ENCODE data around the gene FSTL4. TPM values are rescaled to one million over a fixed set of nuclear protein-coding genes. Genes with fewer than 3 reads are reported as not detected.
A peak's percentile ranks its signal among the peaks of the same experiment; 100 is the strongest.

The FSTL4 gene
- total RNA-seq, 1 donor from 2014 or later: 59.8 TPM

DNA sequence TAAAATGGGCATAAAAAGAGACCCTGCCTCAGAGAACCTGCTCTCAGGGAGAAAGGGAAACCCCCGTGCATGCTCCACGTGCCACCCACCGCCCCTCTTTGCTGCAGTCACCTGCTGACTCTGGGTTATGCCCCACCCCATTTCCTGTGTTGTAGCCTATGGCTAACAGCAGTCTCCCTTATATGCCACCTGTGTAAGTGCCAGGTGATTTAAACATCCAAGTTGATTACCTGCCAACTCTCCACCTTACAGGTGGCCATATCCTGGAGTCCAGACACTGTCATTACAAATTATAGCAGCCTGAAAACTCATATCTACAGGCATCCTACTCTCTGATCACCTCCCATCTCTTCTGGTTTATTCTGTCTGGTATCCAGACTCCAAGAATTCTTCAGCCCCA is 318.0 kb downstream of the FSTL4 start:
- DNase-seq (ENCODE audit: low spot score): no peak

DNA sequence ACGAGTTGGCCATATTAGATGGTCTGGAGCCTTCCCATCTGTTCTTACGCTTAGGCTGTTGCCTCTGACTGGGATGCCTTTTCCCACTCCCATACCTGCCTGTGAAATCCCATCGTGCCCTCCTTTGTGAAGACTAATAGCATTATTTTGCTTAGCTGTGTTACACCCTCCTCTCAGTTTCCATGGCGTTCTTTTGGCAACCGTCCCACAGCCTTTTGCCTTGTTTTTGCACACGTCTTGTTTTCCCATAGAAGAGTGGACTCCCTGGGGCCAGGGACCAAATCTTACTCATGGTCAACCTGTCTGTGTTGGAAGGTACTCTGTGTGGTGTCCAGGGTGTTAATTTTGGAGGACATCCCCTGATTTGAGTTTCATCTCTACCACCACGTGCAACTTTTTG is 318.4 kb downstream of the FSTL4 start:
- no peak for DNase-seq (ENCODE audit: low spot score)

DNA sequence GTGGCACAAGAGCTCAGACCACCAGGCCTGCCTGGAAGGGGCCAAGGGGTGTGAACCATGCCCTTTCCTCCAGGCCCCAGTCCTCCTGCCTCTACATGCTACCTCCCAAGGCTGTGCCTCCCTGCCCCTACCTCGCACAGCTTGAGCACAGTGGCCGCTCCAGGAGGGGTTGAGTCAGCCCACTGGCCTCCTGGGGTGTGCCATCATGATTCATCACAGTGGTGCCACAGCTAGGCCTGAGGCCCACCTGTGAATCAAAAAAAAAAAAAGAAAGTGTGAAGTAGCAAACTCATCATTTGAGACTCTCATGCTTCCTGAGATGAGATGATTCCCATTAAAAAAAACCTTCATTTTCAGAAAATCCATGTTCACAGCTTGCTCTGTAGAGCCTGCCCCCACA is 320.0 kb downstream of the FSTL4 start:
- DNase-seq (ENCODE audit: low spot score): no peak

DNA sequence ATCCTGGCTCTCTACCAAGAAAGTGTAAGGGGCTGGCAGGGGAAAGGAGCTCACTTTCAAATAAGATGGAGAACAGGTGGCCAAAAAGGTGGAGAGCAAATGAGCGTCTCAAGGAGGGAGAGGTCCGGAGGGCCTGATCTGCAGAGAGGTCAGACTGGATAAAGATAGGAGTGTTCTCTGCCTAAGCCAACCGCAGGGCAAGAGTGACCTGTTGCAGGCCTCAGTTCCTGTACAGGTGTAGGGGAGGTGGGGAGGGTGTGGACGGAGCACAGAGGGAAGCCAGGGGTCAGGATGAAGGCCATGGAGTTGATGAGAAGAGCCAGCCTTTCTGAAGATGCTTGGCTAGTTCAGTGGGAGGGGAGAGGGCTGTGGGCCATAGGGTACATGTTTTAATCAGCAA is 320.8 kb downstream of the FSTL4 start:
- DNase-seq (ENCODE audit: low spot score): no peak

DNA sequence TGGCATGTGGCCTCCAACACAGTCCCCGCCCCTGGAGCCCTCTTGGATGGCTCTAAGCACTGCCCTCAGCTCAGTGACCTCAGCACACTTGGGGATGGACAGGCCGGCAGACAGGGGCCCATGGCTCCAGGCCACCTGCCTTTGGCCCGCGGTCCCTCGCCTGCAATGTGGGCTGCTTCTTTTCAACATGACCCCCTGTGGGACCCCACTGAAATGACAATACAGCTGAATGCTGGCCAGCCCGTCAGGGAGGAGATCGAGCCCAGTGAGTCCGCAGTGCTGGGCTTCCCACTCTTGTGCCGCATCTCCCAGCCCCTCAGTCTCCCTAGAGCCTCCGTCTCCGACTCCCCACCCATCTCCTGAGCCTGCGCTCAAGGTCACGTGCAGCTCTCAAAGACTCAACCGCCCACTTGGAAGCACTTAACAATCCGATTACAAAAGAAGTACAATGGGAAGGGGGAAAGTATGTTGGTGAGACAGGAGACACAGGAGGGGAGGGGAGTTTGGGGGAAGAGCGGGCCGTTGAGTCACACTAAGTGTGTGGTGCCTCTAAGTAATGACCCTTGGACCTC is 321.6 kb downstream of the FSTL4 start:
- DNase-seq (ENCODE audit: low spot score): no peak

DNA sequence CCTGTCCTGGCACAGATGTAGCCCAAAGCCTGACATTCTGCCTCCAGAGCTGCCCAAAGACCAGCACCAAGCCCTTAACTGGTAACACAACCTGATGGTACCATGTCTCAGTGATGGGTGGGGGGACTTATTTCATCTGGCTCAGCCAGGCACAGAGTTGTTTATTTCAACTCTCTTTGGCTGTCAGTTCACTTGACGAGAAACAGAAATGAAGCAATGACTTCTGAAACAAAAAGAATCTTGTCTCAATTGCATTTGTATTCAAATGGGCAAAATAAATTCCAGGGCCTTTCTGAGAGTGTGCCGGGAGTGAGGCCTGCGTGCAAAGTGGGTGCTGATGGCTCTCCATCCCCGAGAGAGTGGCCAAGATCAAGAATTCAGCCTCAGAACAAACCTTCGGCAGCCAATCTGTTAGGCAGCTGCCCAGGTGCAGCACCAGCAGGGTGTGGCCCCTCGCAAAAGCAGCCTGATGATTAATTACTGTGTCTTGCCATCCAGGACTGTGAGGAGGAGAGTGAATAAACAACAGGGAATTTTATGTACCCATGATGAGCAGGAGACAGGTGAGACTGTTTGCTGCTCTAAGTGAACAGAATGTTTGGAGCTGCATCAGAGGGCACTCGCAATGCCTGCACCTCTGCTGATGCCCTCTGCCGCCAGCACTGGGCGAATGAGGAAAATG is 322.5 kb downstream of the FSTL4 start:
- no peak for DNase-seq (ENCODE audit: low spot score)

DNA sequence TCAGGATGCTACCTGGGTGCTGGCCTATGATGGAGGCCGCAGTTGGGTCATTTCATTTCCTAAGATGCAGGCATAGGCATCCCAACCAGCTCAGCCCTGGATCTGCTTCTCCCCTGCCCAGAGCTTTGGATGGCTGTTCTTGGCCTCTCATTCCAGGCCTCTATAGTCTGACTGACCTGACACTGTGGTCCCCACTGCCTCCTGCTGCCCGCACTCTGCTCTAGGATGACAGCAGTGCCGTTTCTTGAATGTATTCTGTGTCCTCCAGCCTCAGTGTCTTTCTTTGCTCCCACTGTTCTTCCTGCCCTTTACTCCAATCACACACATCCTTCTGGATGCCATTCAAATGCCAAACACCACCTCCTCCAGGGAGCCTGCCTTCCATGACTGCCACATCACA is 324.8 kb downstream of the FSTL4 start:
- no peak for DNase-seq (ENCODE audit: low spot score)

DNA sequence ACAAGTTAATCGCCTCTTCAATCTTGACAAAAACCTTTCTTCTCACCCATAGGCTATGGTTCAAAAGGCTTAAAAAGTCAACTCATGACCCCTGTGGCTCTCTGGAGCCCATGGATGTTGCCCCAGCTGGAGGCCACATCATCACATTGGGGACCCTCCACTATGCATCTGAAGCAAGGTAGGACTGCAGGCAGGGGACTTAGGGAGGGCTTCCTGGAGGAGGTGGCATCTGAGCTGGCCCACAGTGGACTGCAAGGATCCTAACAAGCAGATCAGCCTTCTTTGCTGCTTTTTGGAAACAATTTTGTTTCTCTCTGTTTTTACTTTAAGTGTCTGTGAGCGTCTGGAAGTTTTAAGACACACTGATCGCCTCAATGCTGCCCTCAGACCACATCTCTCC is 325.9 kb downstream of the FSTL4 start:
- DNase-seq (ENCODE audit: low spot score): no peak

DNA sequence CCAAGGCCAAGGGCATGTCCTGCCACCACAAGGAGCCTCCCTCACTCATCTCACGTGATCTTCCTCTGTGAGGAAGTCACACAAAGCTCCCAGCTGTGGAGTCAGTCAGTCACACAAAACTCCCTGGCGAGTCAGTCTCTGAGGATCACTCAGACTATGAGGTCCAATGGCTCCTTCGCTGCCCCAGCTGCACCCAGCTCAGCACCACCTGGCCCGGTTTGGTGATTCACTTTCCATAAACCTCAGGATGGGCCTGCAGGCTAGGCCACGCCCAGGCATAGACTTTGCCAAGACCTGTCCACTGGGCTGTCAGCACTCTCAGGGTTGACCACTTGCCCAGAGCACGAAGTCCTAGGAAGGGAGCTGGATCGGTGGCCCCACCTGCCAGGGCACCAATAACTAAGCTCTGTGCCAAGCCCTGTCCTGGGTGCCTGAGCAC is 326.7 kb downstream of the FSTL4 start:
- peak; percentile 59 for DNase-seq (ENCODE audit: low spot score)

DNA sequence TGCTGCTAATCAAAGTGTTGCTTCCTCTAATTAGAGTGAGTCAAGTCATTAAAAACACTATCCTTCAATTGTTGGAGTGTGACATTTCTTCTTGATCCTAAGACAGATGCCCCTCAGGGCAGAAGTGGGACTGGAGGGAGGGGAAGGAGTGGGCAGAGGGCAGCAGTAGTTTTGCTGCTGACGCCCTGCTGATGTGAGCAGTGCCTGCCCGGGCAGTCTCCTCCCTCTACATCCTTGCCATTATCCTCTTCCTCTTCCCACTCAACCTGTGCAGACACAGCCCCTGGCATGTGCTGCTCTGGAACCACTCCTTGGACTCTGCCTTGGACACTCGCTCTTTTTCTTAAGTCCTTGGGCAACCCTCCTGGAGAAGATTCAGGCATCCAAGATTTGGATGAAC is 328.0 kb downstream of the FSTL4 start:
- DNase-seq (ENCODE audit: low spot score): no peak

DNA sequence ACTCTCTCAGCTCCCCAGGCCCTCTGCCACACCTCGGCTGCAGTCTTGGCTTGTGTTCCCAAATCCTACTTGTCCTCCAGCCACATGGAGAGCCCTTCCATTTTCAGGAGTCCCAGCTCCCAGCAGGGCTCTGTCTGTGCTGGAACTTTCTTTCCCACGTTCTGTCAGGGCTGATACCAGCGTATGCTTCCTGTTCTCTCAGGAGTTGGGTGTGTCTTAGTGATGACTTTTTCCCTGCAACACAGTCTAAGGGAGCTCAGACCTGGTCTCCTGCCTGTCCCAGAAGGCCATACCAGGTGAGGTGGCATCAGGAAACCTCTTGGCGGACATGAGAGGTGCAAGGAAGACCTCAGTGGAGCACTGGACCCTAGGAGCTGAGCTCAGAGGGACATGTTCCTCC is 334.0 kb downstream of the FSTL4 start:
- DNase-seq (ENCODE audit: low spot score): no peak

DNA sequence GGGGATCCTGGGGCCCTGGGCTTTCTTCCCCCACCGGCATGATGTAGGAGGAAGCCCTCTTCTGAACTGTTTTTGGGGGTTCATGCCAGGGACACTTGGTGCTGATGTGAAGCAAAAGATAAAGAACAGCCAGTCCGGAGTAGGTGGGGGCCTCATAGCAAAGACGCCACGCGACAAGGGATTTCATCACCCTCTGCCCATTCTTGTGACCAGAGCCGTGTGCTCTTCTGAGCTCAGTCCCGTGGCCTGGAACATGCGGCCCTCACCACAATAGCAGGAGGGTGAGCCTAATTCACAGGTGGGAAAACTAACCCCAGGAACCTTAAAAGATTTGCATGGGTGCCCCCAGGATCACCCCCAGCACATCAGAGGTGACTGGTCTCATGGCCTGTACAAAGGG is 334.6 kb downstream of the FSTL4 start:
- DNase-seq (ENCODE audit: low spot score): no peak

DNA sequence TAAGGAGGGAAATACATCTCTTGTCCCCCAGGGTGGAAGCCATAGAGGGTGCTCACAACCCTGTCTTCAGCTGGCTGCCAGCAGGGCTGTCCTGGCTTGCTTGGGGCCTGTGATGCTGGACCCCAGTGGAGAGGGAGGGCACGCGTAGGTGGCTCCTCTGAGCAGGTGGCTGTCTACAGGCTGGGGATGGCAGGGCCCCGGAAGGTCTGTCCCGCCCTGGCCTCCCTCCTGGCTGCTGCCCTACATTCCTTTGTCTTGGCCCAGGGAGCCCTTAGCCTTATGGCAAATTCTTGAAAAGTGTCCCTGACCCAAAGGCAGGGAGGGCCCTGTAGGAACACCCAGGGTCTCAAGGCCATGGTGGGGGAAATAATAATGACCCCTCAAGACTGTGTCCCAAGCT is 336.2 kb downstream of the FSTL4 start:
- no peak for DNase-seq (ENCODE audit: low spot score)

DNA sequence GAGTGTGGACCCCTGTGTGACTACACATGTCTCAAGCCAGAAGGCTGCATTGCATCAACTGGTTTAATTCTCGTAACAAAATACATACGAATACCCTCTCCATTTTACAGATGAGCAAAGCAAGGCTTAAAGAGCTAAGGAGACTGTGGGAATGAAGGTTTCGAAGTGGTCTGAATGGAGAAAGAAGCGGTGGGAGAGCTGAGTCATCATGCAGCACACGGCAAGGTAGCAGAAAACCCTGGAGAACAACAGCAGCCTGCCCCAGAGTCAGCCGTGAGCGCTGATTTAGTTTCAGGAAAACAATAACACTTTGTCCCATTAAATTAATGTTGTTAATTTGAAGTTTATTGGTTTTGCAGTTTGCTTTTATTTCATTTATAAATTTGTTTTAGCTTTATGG is 336.7 kb downstream of the FSTL4 start:
- DNase-seq (ENCODE audit: low spot score): no peak

DNA sequence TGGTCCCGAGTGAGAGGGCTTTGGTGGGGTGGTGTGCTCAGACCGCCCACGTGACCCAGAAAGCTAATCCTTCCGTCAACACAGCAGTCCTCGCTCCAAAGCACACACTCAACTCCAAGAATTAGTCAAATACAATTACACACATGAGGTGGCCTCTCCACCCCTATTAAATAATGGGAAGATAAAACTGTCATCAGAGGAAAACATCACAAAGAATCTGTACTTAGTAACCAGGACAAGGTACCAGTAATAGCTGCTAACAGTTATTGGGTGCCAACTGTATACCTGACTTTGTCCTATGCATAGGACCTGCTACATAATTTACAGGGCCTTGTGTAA is 337.8 kb downstream of the FSTL4 start:
- DNase-seq (ENCODE audit: low spot score): no peak

DNA sequence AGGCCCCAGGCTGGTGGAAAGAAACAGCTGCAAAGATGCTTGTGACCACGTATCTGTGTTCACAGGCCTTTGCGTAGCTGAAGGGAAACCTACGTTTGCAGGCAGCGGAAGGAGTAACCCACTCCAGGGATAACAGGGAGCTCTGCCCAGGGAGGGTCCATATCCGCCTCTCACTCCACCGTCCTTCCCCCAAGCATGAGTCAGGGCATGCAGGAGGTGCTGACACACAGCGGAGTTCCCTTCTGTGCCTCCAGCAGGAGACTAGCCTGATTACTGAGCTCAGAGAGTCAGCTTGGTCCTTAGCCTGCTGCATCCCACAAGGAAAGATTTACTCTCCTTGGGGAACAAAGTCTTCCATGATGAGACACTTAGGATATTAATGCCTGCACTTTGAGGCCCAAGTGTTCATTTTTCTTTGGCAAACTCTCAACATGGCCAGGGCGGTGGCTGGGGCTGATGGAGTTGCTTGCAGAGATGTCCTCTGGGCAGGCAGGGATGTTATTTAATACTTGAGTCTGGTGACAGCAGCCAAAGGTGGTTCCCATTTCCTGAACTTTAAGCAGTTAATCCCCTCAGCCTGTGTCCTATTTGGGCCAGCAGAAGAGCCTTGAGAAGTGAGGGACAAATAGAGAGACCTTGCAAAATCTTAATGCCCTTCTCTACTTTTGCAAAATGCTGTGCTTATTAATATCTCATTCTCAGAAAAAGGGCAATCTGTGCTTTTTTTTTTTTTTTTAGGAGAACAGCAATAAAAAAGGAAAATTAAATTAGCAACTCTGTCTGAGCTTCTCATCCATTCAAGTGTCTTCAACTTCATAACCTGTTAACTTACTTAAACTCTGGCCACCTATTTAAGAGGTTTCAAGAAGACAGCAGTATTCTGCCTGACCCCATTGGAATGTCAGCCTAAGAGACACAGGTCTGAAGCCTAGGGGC is 338.4 kb downstream of the FSTL4 start:
- no peak for DNase-seq (ENCODE audit: low spot score)

DNA sequence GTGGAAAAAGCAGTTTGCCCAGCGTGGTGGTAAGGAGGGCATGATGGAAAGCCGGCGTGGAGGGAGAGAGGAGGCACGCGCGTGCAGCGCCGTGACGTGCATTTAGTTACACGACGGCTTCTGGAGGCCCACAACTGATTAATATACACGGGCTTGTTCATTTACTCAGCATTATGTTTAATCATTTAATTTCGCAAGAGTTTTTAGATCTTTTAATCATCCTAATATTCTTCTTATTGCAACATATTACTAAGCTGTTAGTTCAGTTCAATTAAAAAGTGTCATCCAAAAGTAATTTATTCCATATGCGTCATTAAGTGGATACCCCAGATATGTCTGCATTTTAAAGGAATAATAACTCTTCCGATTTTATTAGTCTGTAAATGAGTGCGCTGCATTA is 340.0 kb downstream of the FSTL4 start:
- no peak for DNase-seq (ENCODE audit: low spot score)

DNA sequence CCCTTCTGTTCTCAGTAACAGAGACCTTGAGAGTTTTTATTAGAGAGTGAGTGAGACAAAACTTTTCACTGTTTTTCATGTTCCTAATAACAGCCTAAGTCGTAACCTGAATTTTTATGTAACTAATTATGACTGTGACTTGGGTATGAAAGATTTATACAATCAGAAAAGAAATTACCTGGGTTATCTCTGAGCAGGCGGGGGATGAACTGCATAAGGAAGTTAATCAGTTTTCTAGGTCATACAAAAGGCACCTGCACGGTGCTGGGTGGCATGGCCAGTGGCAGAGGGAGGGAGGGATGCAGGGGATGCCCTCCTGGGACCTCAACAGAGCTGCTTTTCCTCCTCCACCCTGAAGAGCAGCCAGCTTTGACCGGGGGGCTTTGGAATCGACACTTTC is 340.7 kb downstream of the FSTL4 start:
- no peak for DNase-seq (ENCODE audit: low spot score)

DNA sequence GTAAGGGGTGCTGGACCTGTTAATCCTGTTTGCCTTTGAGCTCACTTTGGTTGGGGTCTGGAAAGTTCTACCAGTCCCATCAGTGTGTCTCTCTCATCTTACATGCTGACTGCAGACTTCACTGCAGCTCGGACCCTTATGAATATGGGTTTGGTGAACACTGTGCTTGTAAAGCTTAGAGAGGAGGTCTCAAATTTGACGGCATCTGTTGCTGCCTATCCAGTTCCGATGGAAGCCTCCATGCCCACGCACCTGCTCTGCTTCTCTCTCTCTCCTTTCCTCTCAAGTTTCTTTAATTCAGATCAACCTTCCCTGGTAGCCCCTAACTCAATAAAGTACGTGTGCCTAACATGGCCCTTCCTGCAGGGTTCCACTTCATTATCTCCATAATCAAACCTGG is 342.6 kb downstream of the FSTL4 start:
- DNase-seq (ENCODE audit: low spot score): no peak

DNA sequence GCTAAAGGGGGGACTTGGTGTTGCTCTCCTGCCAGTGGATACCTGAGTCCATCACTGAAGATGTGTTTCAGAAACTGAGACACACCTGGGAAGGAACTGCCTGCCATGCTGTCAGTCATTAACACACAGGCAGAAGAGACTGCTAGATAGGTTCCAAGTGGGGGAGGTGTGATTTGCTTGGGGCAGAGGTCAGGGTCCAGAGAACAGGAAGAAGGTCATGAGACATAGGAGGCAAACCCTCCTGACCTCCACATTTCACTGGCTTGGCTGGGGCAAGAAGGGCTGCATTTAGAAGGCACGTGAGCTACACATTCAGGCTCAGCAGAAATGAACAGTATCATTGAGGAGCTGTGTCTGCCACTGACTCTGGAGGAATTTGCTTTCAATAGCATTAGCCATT is 344.7 kb downstream of the FSTL4 start:
- no peak for DNase-seq (ENCODE audit: low spot score)

DNA sequence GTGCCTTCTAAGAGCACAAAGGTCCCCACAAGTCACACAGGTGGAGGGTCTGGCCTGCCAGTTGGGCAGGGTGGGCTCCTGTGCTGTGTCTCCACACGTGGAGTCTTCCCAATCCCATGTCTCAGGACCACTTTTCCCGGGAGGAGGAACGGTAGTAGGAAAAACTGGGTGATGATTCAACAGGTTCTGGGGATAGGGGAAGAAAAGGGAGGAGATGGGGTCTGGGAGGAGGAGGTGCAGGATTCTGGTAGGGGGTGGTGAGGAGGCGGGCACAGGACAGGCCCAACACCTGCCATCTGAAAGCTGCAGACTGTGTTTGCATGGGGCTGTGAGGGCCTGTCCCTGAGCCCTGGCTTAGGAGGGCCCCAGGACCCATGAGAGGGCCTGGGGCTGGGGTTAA is 345.4 kb downstream of the FSTL4 start:
- no peak for DNase-seq (ENCODE audit: low spot score)

DNA sequence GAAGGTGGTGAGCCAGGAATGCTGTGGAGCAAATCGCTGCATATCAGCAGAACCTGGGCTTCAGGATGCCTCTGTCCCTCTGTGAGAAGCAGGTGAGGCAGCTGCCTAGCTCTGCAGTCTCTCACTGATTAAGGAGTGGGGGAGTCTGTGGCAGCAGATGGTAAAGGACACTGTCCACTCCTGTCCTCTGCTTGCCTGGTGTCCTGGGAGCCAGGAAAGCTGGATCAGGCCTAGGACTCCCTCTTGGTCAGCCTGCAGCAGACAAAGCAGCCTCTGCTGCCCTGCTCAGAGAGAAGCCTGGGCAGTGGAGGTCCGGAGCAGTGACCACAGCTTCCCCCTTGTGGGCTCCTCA is 345.8 kb downstream of the FSTL4 start:
- DNase-seq (ENCODE audit: low spot score): no peak

All from ureter (tissue), 1 donor.